K562 (cell line): ENCODE results near the gene IGFALS. TPM values are rescaled to one million over a fixed set of nuclear protein-coding genes. Genes with fewer than 3 reads are reported as not detected.

Experiments used
- ATAC-seq: fragments of 200-7000 bp; cut with Tn5 transposase; 3 replicates; pipeline ENCODE4 v1.9.1; 2020; ENCODE audit warnings: moderate library complexity
- BruUV-seq: library from RNA; stranded (reverse); fragments of 400-500 nt; replicated peaks from 2 replicates; lab custom pipeline; 2021; lab: Mats Ljungman, UMichigan
- CTCF ChIA-PET: fragments of 300-600 bp; formaldehyde crosslinking; extraction: SDS; loops from one replicate; lab custom pipeline; 2021; ENCODE audit warnings: low intra/inter-chr PET ratio; lab: Yijun Ruan, JAX
- POLR2A ChIA-PET: fragments of 300-600, 350-650 bp; sonication (Branson Sonifier 250); formaldehyde crosslinking; extraction: SDS; loops from one replicate; lab custom pipeline; 2021; ENCODE audit warnings: antibody characterized with exemption, inconsistent platforms; lab: Yijun Ruan, JAX
- DNase-seq, 4 experiments: peaks; one replicate each; pipeline versions ENCODE4 v3.0.0 to v3.0.0-alpha.2; 2011 to 2018; ENCODE audit warnings: low spot score in 3 of 4, mixed read lengths in 3 of 4; ENCODE audit errors: extremely low read depth in 1 of 4
- FAIRE-seq: peaks from 2 replicates; lab custom pipeline; 2011; peaks lifted over from hg19 to GRCh38; lab: Jason Lieb, UNC
- H2AFZ ChIP-seq: 2 replicates; pipeline ENCODE4 v1.6.0; 2011; ENCODE audit warnings: low read depth, low read length, control low read depth, inconsistent platforms
- H3K27ac ChIP-seq: fragments of 200-600 bp; 3 replicates; pipeline ENCODE4 v1.8.0; 2011; ENCODE audit warnings: low read depth, mild to moderate bottlenecking, control low read depth, inconsistent platforms, low read length, moderate library complexity, mixed read lengths; ENCODE audit errors: extremely low read depth
- H3K27me3 ChIP-seq, 2 experiments: fragments of 300-600 bp in 1 of 2; 2 replicates in 1 of 2; 3 replicates in 1 of 2; pipeline versions ENCODE4 v1.6.0 to v1.8.0; 2011; ENCODE audit warnings: inconsistent platforms in 2 of 2, low read length in 2 of 2, mild to moderate bottlenecking in 1 of 2, mixed read lengths in 1 of 2, moderate library complexity in 1 of 2; ENCODE audit not compliant: control insufficient read depth in 2 of 2, insufficient read depth in 2 of 2
- H3K36me3 ChIP-seq: fragments of 300-600 bp; 3 replicates; pipeline ENCODE4 v1.8.0; 2011; ENCODE audit warnings: mild to moderate bottlenecking, low read length, inconsistent platforms; ENCODE audit not compliant: control insufficient read depth, insufficient read depth
- H3K4me1 ChIP-seq, 2 experiments: fragments of 200-600 bp in 1 of 2; replicated peaks in 1 of 2; 2 replicates in 1 of 2; 3 replicates in 1 of 2; pipeline versions ENCODE4 v1.5.1 to v1.8.0; 2011; ENCODE audit warnings: inconsistent platforms in 2 of 2, low read length in 2 of 2, mild to moderate bottlenecking in 1 of 2, mixed read lengths in 1 of 2, moderate library complexity in 1 of 2; ENCODE audit not compliant: control insufficient read depth in 2 of 2, insufficient read depth in 2 of 2
- H3K4me2 ChIP-seq: 2 replicates; pipeline ENCODE4 v1.6.1; 2011; ENCODE audit warnings: low read length, control low read depth, inconsistent platforms, mixed read lengths; ENCODE audit not compliant: insufficient read depth
- H3K4me3 ChIP-seq: fragments of 200-600 bp; sonication (generic), shearing (Covaris generic); 2 replicates; pipeline ENCODE4 v1.5.1; 2016; ENCODE audit warnings: control low read depth, inconsistent platforms
- H3K79me2 ChIP-seq: fragments of 200-600 bp; 3 replicates; pipeline ENCODE4 v1.8.0; 2011; ENCODE audit warnings: low read length, inconsistent platforms; ENCODE audit not compliant: control insufficient read depth, insufficient read depth
- H3K9ac ChIP-seq, 2 experiments: 2 replicates each; pipeline versions ENCODE4 v1.6.0 to v1.6.1; 2011; ENCODE audit warnings: low read depth in 2 of 2, low read length in 2 of 2, control low read depth in 1 of 2, inconsistent platforms in 1 of 2, mild to moderate bottlenecking in 1 of 2, mixed read lengths in 1 of 2; ENCODE audit not compliant: insufficient read depth in 1 of 2
- H3K9me1 ChIP-seq: one replicate; pipeline ENCODE4 v1.6.0; 2011; ENCODE audit warnings: inconsistent platforms, mild to moderate bottlenecking, low read length, moderate library complexity; ENCODE audit not compliant: control insufficient read depth, insufficient read depth
- H3K9me3 ChIP-seq: replicated peaks from 2 replicates; pipeline ENCODE4 v1.5.1; 2011; ENCODE audit warnings: low read depth, low read length, inconsistent platforms; ENCODE audit not compliant: control insufficient read depth, insufficient read depth
- H4K20me1 ChIP-seq: replicated peaks from 2 replicates; pipeline ENCODE4 v1.6.1; 2011; ENCODE audit warnings: low read length, inconsistent platforms, mixed read lengths; ENCODE audit not compliant: control insufficient read depth, insufficient read depth
- BRCA1 ChIP-seq, 2 experiments: fragments of 450-650 bp in 1 of 2; sonication (generic) in 1 of 2; formaldehyde crosslinking in 1 of 2; IDR thresholded peaks; 2 replicates each; pipeline versions ENCODE4 v1.5.0 to v1.6.1; 2017 to 2020; ENCODE audit warnings: mild to moderate bottlenecking in 1 of 2, missing genetic modification reagents in 1 of 2
- E2F6 ChIP-seq, 2 experiments: IDR thresholded peaks; 2 replicates each; pipeline ENCODE4 v1.6.1; 2011; ENCODE audit warnings: borderline replicate concordance in 1 of 2, control low read depth in 1 of 2, low read depth in 1 of 2, low read length in 1 of 2, mild to moderate bottlenecking in 1 of 2, mixed read lengths in 1 of 2, moderate library complexity in 1 of 2; ENCODE audit not compliant: insufficient read depth in 1 of 2, insufficient read length in 1 of 2, poor library complexity in 1 of 2, severe bottlenecking in 1 of 2; ENCODE audit errors: extremely low read depth in 1 of 2
- LEF1 ChIP-seq: fragments of 450-650 bp; IDR thresholded peaks from 2 replicates; pipeline ENCODE4 v1.6.1; 2016; ENCODE audit warnings: mild to moderate bottlenecking
- MAFF ChIP-seq: IDR thresholded peaks from 2 replicates; pipeline ENCODE4 v1.6.1; 2012; ENCODE audit warnings: low read length, improper control_type of control experiment
- MIER1 ChIP-seq: fragments of 450-650 bp; IDR thresholded peaks from 2 replicates; pipeline ENCODE4 v1.6.1; 2016; ENCODE audit warnings: antibody characterized with exemption, mild to moderate bottlenecking, low read depth
- NFATC3 ChIP-seq: fragments of 450-650 bp; IDR thresholded peaks from 2 replicates; pipeline ENCODE4 v1.6.1; 2017; ENCODE audit warnings: mild to moderate bottlenecking
- OTX1 ChIP-seq: fragments of 450-650 bp; formaldehyde crosslinking; IDR thresholded peaks from 2 replicates; pipeline ENCODE4 v1.4.0; 2022; ENCODE audit warnings: mild to moderate bottlenecking
- POLR2A ChIP-seq: fragments of 450-650 bp; conservative IDR thresholded peaks from 2 replicates; pipeline ENCODE4 v1.6.1; 2016
- RBFOX2 ChIP-seq: fragments of 200-400 bp; formaldehyde crosslinking; IDR thresholded peaks from 2 replicates; pipeline ENCODE4 v1.6.1; 2017; ENCODE audit warnings: low read depth, mild to moderate bottlenecking, low read length, moderate library complexity
- RBM22 ChIP-seq: fragments of 200-400 bp; formaldehyde crosslinking; IDR thresholded peaks from 2 replicates; pipeline ENCODE4 v1.6.1; 2018; ENCODE audit warnings: low read length, low read depth; ENCODE audit not compliant: poor library complexity, severe bottlenecking
- SRF ChIP-seq, 2 experiments: fragments of 250-450, 450-650 bp in 1 of 2; sonication (Bioruptor Pico) in 1 of 2; sonication (generic) in 1 of 2; formaldehyde crosslinking; IDR thresholded peaks; 2 replicates each; pipeline versions ENCODE4 v1.5.0 to v1.5.1; 2020 to 2022; ENCODE audit warnings: mild to moderate bottlenecking in 1 of 2, missing genetic modification reagents in 1 of 2
- SRSF9 ChIP-seq: fragments of 200-400 bp; formaldehyde crosslinking; IDR thresholded peaks from 2 replicates; pipeline ENCODE4 v1.6.1; 2017; ENCODE audit warnings: low read depth, low read length, borderline replicate concordance
- ZBTB34 ChIP-seq: fragments of 250-450 bp; sonication (Bioruptor Pico); IDR thresholded peaks from 2 replicates; pipeline ENCODE4 v1.8.0; 2021; ENCODE audit warnings: mild to moderate bottlenecking, moderate library complexity
- ZNF263 ChIP-seq: sonication (generic); formaldehyde crosslinking; IDR thresholded peaks from 2 replicates; pipeline ENCODE4 v1.8.0; 2022; ENCODE audit warnings: mild to moderate bottlenecking, missing genetic modification reagents, borderline replicate concordance
- ZNF282 ChIP-seq: sonication (generic); formaldehyde crosslinking; IDR thresholded peaks from 2 replicates; pipeline ENCODE4 v1.8.1; 2023; ENCODE audit warnings: missing genetic modification reagents
- ZNF324 ChIP-seq: fragments of 250-450 bp; sonication (Bioruptor Pico); IDR thresholded peaks from 2 replicates; pipeline ENCODE4 v1.4.0; 2020; ENCODE audit warnings: mild to moderate bottlenecking
- ZNF76 ChIP-seq: fragments of 250-450 bp; sonication (Bioruptor Pico); IDR thresholded peaks from 2 replicates; pipeline ENCODE4 v1.4.0; 2020; ENCODE audit warnings: mild to moderate bottlenecking, moderate library complexity, borderline replicate concordance
- WGBS: fragments of 100-300 bp; shearing (Covaris generic); methylation state at CpG from one replicate; pipeline ENCODE4 v1.1.6; 2016; ENCODE audit warnings: low coverage, mixed read lengths; ENCODE audit not compliant: insufficient coverage; ENCODE audit errors: missing lambda C conversion rate; 5-methylcytosine and 5-hydroxymethylcytosine counted together
- in situ Hi-C: fragments of 300-500 bp; cut with MboI; formaldehyde crosslinking; loops from 4 replicates; pipeline ENCODE4 v1.15.0; 2018; ENCODE audit warnings: inconsistent platforms, mixed read lengths
- intact Hi-C: fragments of 100-400 bp; cut with micrococcal nuclease; formaldehyde crosslinking; loops from 2 replicates; pipeline ENCODE4 v1.14.2; 2022
- polyA plus RNA-seq, 8 experiments: library from polyadenylated mRNA; depleted of rRNA in 4 of 8; stranded (reverse) in 5 of 8; unstranded in 3 of 8; fragments of >200 nt; fragmentation: Nextera tagmentation in 2 of 8; fragmentation: Illumina TruSeq in 1 of 8; extraction: Ambion mirVana in 2 of 8; extraction: Trizol in 1 of 8; gene quantifications; 2 replicates each; pipeline versions ENCODE4 v1.2.1 to v1.2.3, GENCODE V29; 2011 to 2014; ENCODE audit warnings: inconsistent platforms in 1 of 8, missing spikeins in 1 of 8
- total RNA-seq, 7 experiments: library from RNA; depleted of rRNA in 6 of 7; stranded (reverse); fragments of >200 nt in 6 of 7; fragmentation: Illumina TruSeq in 2 of 7; extraction: Trizol in 2 of 7; gene quantifications; 2 replicates each; pipeline versions ENCODE4 v1.2.1 to v1.2.3, GENCODE V29; 2011 to 2021; ENCODE audit warnings: low replicate concordance in 1 of 7
- TF ChIP-seq, protein P1 (sequence below): fragments of 250-450 bp; sonication (Bioruptor Pico); IDR thresholded peaks from 2 replicates; pipeline ENCODE4 v1.5.0; 2020; ENCODE audit warnings: mild to moderate bottlenecking

Gene IGFALS
- total and polyA plus RNA-seq, 9 of the 15 experiments (the other 6 are each of a cell fraction or from before 2014, with no cell fraction given) = not detected

DNA sequence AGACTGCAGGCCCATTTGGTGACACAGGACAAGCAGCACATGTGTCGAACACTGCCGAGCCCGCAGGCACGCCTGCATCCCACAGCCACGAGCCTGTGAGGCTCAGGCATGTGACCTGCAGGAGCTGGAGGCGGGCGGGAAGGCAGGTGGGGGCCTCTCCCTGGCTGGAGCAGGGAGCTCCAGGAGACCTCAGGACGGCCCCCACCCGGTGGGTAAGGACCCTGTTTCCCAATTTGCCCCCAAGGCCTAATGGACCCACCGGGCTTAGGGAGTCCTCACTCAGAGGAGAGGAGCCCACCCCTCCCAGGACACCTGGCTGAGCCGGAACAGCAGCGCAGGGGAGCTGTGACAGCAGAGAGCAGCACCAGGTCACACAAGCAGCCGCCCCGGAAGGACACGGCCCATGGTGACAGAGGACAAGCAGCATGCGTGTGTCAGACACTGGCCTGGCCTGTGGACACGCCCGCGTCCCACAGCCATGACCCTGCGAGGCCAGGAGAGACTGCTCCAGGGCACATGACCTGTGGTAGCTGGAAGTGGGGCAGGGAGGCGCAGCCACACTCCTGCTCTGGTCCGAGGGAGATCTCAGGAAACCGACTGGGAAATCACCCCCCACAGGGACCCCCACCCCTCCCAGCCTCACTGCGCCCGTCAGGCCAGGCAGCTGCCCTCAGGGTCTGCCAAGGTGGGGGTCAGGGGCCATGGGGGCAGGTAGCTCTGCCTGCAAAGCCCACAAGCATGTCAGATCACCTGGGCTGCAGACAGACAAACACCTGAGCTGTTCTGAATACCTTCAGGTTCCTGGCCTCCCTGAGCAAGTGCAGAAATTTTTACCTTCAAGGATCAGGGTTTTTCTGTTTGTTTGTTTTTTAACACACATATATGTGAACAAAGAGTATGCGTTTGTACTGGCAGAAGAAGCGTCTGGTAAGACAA lies 13.5 kb downstream of the IGFALS start:
- Histone ChIP-seq H3K79me2 (peaks cover 31% of the 10 kb centered on the region), H3K9me1 (peaks cover 2% of the 10 kb centered on the region), H3K4me2 (no peak overlapping the region), H3K9ac (peak overlapping the region in 1 of 2 experiments; percentile 84; a peak in 2 of 4 replicates), H3K4me3 (no peak overlapping the region), H4K20me1 (0 out of 2 replicates have a peak, but pooled peaks cover 3% of the 10 kb centered on the region), H3K36me3 (peaks cover 52% of the 10 kb centered on the region; the same call in 2 of the 3 replicates), H2AFZ (no peak overlapping the region), H3K9me3 (no peaks in the 10 kb centered on the region), H3K4me1 (peaks cover 4 to 86% of the 10 kb centered on the region in 2 experiments; a peak in 3 of 5 replicates), H3K27ac (no peak overlapping the region), H3K27me3 (no peaks in the 10 kb centered on the region)
- no peak for ATAC-seq
- intact Hi-C loops (loop anchor here (5.0 kb wide), 1 partner anchor 168 kb away; the partner anchor contains the start of genes CRAMP1 and IFT140), in situ Hi-C loops (loop anchor here (5.0 kb wide), 1 partner anchor 152 kb away; no protein-coding TSS in a partner anchor)
- no TSS peak for BruUV-seq
- CTCF ChIA-PET = no interaction called here
- DNase-seq = no peak
- WGBS = 80% methylated on average over 18 of the region's 27 CpGs
- POLR2A ChIA-PET = interaction anchor here (0.6 to 1.4 kb wide), 4 partner anchors 10 to 155 kb away, joined by 3 read pairs; partner anchors contain the start of gene IGFALS
- no peak for FAIRE-seq
- TF ChIP-seq RBM22 (peak; percentile 22), BRCA1 (IDR thresholded peaks at IDR 0.05) (no peak), BRCA1 (CRISPR knock-in tag; IDR thresholded peaks at IDR 0.05) (no peak), MIER1 (no peak), SRSF9 (no peak), ZBTB34 (no peak), ZNF324 (CRISPR knock-in tag) (no peak), SRF (CRISPR knock-in tag; IDR thresholded peaks at IDR 0.05) (no peak), RBFOX2 (peak; percentile 52; the same call in 1 of the 2 replicates), ZNF76 (CRISPR knock-in tag) (no peak), ZNF282 (CRISPR knock-in tag) (no peak), NFATC3 (no peak), LEF1 (no peak), POLR2A (peak; percentile 48), ZNF263 (CRISPR knock-in tag) (no peak), E2F6 (IDR thresholded peaks at IDR 0.05; ENCODE audit: borderline replicate concordance in 1 of 2, extremely low read depth in 1 of 2, insufficient read depth in 1 of 2, insufficient read length in 1 of 2, low read depth in 1 of 2, low read length in 1 of 2, poor library complexity in 1 of 2, severe bottlenecking in 1 of 2) (peak in 1 of 2 experiments; percentile 49), MAFF (no peak), OTX1 (CRISPR knock-in tag) (no peak)
- TF ChIP-seq, protein P1, sequence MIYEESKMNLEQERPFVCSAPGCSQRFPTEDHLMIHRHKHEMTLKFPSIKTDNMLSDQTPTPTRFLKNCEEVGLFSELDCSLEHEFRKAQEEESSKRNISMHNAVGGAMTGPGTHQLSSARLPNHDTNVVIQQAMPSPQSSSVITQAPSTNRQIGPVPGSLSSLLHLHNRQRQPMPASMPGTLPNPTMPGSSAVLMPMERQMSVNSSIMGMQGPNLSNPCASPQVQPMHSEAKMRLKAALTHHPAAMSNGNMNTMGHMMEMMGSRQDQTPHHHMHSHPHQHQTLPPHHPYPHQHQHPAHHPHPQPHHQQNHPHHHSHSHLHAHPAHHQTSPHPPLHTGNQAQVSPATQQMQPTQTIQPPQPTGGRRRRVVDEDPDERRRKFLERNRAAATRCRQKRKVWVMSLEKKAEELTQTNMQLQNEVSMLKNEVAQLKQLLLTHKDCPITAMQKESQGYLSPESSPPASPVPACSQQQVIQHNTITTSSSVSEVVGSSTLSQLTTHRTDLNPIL (CRISPR knock-in tag) = no peak
